HG03060 (cell line): ENCODE results near the gene IDI1.

Experiments
- ATAC-seq: cut with Tn5 transposase; IDR thresholded peaks from one replicate; pipeline ENCODE4 v1.9.1; 2021; ENCODE audit warnings: low read depth, moderate number of reproducible peaks; ENCODE audit not compliant: unreplicated experiment

IDI1 gene

DNA sequence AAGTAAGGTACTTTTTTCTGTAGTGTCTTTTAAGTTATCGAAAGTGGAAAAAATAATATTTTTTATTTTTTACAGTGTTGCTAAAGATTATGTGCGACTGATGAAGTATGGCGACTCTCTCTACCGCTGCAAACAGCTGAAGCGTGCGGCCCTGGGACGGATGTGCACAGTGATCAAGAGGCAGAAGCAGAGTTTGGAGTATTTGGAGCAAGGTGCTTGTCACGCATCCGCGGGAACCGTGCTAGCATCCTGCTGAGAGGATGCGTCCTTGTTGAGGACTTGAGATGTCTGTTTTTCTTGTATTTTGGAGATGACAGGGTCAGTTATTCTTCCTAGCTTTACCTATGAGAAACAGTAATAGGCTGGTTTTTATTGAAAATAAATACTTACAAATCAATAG is 52.9 kb downstream of the IDI1 start:
- no peak for ATAC-seq

DNA sequence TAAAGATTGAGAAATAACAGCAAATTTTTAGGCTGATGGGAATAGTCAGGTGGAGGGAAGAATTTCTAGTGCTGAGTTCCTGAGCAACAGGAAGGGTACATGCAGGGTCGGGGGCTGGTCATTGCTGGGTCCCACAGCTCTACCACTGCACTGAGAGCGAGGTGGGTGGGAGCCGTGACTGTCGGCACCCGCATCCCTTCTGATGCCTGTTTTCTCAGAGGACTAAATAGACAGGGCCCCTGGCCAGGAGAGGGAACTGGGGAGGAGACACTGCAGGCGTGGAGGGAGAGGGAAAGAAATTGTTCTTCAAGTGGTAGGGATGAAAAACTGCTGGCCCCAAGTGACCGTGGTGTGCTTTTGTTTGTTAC is 53.4 kb downstream of the IDI1 start:
- no peak for ATAC-seq

DNA sequence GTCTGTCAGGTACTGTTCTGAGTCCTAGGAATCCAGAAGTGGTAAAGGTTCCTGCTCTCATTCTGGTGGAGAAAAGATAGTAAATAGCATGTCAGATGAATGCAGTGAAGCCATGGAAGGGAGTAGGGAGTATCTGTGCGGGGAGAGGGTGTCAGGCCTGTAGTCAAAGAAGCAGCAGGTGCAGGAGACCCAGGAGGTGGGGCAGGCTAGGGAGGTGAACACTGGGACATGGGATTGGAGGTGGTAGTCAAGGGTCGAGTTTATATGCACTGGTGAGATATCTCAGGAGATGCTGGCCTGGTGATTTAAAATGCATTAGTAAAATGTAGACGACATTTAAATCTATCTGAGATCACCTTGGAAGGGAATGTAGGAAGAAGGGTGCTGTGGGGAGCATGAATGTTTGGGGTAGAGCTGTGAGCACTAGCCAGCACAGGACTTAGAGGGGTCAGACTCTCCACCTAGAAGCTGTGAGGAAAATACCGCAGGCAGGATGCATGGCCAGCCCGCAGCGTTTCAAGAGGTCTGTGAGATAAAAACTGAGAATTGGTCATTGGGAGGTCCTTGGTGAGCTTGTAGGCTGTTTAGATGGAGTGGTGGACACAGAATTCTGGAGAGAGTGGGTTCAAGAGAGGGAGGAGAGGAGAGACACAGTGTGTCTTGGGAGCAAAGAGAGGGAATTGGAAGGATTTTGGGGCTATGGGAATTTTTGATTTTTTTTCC is 53.9 kb downstream of the IDI1 start:
- ATAC-seq = no peak

DNA sequence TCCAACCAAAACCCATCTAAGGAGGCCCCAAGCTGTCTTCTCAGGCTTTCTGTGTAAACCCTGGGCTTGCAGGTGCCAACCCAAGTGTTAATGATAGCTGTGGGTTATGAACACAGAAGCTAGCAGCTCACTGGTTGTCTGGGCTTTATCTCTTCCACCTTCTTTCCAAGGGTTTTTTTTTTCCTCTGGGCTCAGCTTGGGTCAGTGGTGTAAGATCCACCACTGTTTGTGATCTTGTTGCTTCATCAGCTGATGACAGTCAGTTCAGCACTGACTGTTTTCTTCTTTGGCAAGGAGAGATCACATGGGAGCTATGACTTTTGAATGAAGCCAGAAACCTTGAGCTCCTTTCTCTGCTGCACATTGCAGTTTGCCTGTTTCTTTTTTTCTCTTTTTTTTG is 56.0 kb downstream of the IDI1 start:
- no peak for ATAC-seq

DNA sequence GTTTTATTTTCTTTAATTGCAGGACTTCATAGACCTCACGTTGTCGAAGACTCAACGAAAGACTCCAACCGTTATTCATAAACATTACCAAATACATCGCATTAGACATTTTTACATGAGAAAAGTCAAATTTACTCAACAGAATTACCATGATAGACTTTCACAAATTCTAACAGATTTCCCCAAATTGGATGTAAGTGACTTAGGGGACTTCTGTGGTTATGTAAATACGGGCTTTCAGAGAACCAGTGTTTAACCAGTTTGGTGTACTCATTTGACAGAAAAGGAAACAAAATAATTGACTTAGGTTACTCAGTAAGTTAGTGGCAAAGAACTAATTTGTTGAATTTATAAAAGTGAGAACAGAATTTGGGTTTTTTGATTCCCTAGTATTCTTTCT is 56.5 kb downstream of the IDI1 start:
- ATAC-seq = no peak

DNA sequence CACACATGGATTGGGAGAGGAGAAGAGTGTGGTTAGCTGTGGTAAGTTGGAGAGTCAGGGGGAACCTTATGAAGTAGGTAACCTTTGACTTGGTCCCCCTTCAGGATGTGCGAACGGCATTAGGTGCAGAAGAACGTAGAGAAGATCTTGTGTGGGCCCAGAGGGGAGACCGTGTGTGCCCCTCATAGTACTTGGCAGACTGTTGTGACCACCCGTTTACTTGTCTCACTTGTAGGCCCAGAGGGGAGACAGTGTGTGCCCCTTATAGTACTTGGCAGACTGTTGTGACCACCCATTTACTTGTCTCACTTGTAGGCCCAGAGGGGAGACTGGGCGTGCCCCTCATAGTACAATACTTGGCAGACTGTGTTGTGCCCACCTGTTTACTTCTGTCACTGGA is 58.1 kb downstream of the IDI1 start:
- no peak for ATAC-seq
